Measurements from ENCODE around the gene AGL.
"Not testable (repeated sequence)": the region's sequence is repeated elsewhere in the genome, so short reads cannot be mapped to it uniquely, and the experiment has no call there.

Gene AGL

GRCh38 chr1:99851850-99852454, 1.8 kb downstream of the AGL start:
- no peak for DNase-seq

- no peak for DNase-seq
These were observed 2.5 kb downstream of the AGL start for GRCh38 chr1:99852648-99853047.

GRCh38 chr1:99855914-99856450, 5.8 kb downstream of the AGL start:
- no peak for DNase-seq

GRCh38 chr1:99857041-99857440, 6.9 kb downstream of the AGL start:
- not testable (repeated sequence) for DNase-seq

GRCh38 chr1:99858286-99858685, 8.1 kb downstream of the AGL start:
- DNase-seq: no peak

GRCh38 chr1:99858881-99859280, 8.7 kb downstream of the AGL start:
- DNase-seq: no peak

GRCh38 chr1:99860703-99861102, 10.5 kb downstream of the AGL start:
- DNase-seq: no peak

GRCh38 chr1:99867682-99868081, 17.5 kb downstream of the AGL start:
- no peak for DNase-seq

GRCh38 chr1:99869304-99869703, 19.1 kb downstream of the AGL start:
- DNase-seq: no peak

GRCh38 chr1:99869723-99870122, 19.6 kb downstream of the AGL start:
- no peak for DNase-seq

- DNase-seq: no peak
These were observed 21.9 kb downstream of the AGL start for GRCh38 chr1:99872063-99872462.

- no peak for DNase-seq
These were observed 27.4 kb downstream of the AGL start for GRCh38 chr1:99877568-99877967.

- no peak for DNase-seq
These were observed 36.0 kb downstream of the AGL start for GRCh38 chr1:99886179-99886578.

- DNase-seq: no peak
These were observed 36.7 kb downstream of the AGL start for GRCh38 chr1:99886841-99887240.

- DNase-seq: no peak
These were observed 37.7 kb downstream of the AGL start for GRCh38 chr1:99887890-99888289.

- no peak for DNase-seq
These were observed 41.8 kb downstream of the AGL start for GRCh38 chr1:99891997-99892396.

GRCh38 chr1:99903278-99903677, 53.1 kb downstream of the AGL start:
- not testable (repeated sequence) for DNase-seq

- no peak for DNase-seq
These were observed 56.4 kb downstream of the AGL start for GRCh38 chr1:99906535-99906934.

GRCh38 chr1:99917214-99917613, 67.1 kb downstream of the AGL start:
- no peak for DNase-seq

GRCh38 chr1:99919220-99919619, 69.1 kb downstream of the AGL start:
- DNase-seq: no peak

- DNase-seq: no peak
These were observed 84.6 kb downstream of the AGL start for GRCh38 chr1:99934801-99935200.

- DNase-seq: no peak
These were observed 85.4 kb downstream of the AGL start for GRCh38 chr1:99935534-99935933.

- DNase-seq: no peak
These were observed 85.9 kb downstream of the AGL start for GRCh38 chr1:99936071-99936470.

GRCh38 chr1:99942723-99943122, 92.6 kb downstream of the AGL start:
- DNase-seq: no peak

- no peak for DNase-seq
These were observed 93.1 kb downstream of the AGL start for GRCh38 chr1:99943223-99943794.

Data from CD4-positive, alpha-beta T cell treated with Interleukin-6 for 4 hours (primary cell).